ENCODE data around the gene MYL12A.

DNA sequence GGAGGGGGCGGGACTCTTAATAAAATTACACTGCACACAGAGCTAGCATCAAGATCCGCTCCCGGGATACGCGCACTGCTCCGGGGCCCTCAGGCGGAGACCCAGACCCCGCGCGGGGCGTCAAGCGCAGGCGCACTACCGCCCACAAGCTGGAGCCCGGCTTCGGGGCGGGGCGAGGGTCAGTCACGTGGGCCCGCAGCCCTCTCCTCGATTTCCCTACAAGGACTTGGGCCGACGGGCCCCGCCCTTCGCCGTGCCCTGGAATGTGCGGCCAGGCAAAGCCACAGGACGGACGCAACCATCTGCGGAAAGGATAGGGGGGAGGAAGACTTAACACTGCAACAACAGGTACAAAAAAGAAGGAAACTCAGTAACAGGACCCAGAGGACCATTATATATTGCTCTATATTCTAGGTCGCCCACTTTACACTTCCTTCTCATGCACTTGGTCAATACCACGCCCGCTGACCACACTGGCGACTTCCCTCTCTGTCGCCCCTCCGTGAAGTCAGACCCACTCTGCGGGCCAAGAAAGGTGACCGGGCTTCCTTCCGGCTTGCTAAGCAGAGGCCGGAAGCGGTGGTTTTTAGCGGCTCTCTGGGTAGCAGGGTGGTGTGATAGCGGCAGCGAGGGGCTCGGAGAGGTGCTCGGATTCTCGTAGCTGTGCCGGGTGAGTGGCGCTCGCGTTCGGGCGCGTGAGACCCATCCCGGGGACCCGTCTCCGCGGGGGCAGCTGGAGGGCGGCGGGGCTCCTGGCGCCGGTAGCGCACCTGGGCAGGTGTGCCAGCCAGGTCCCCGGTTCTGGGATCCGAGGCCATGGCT, at the start of gene MYL12A:
- TF ChIP-seq, protein P1, sequence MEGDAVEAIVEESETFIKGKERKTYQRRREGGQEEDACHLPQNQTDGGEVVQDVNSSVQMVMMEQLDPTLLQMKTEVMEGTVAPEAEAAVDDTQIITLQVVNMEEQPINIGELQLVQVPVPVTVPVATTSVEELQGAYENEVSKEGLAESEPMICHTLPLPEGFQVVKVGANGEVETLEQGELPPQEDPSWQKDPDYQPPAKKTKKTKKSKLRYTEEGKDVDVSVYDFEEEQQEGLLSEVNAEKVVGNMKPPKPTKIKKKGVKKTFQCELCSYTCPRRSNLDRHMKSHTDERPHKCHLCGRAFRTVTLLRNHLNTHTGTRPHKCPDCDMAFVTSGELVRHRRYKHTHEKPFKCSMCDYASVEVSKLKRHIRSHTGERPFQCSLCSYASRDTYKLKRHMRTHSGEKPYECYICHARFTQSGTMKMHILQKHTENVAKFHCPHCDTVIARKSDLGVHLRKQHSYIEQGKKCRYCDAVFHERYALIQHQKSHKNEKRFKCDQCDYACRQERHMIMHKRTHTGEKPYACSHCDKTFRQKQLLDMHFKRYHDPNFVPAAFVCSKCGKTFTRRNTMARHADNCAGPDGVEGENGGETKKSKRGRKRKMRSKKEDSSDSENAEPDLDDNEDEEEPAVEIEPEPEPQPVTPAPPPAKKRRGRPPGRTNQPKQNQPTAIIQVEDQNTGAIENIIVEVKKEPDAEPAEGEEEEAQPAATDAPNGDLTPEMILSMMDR (IDR thresholded peaks at IDR 0.05) = no peak
- TF ChIP-seq NR2C2 (CRISPR knock-in tag; IDR thresholded peaks at IDR 0.05) = no peak
- TF ChIP-seq, protein P2, sequence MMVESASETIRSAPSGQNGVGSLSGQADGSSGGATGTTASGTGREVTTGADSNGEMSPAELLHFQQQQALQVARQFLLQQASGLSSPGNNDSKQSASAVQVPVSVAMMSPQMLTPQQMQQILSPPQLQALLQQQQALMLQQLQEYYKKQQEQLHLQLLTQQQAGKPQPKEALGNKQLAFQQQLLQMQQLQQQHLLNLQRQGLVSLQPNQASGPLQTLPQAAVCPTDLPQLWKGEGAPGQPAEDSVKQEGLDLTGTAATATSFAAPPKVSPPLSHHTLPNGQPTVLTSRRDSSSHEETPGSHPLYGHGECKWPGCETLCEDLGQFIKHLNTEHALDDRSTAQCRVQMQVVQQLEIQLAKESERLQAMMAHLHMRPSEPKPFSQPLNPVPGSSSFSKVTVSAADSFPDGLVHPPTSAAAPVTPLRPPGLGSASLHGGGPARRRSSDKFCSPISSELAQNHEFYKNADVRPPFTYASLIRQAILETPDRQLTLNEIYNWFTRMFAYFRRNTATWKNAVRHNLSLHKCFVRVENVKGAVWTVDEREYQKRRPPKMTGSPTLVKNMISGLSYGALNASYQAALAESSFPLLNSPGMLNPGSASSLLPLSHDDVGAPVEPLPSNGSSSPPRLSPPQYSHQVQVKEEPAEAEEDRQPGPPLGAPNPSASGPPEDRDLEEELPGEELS (CRISPR knock-in tag; IDR thresholded peaks at IDR 0.05) = no peak
- TF ChIP-seq, protein P3, sequence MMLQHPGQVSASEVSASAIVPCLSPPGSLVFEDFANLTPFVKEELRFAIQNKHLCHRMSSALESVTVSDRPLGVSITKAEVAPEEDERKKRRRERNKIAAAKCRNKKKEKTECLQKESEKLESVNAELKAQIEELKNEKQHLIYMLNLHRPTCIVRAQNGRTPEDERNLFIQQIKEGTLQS (CRISPR knock-in tag; conservative IDR thresholded peaks at IDR 0.05) = no peak
- no peak for TF ChIP-seq ZNF263 (CRISPR knock-in tag; IDR thresholded peaks at IDR 0.05; ENCODE audit: low read depth)
- no peak; the same call in 1 of the 2 replicates for TF ChIP-seq GABPB1 (CRISPR knock-in tag; IDR thresholded peaks at IDR 0.05)
- TF ChIP-seq, protein P4, sequence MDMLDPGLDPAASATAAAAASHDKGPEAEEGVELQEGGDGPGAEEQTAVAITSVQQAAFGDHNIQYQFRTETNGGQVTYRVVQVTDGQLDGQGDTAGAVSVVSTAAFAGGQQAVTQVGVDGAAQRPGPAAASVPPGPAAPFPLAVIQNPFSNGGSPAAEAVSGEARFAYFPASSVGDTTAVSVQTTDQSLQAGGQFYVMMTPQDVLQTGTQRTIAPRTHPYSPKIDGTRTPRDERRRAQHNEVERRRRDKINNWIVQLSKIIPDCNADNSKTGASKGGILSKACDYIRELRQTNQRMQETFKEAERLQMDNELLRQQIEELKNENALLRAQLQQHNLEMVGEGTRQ (CRISPR knock-in tag; IDR thresholded peaks at IDR 0.05) = peak; percentile 98
- TF ChIP-seq RELA (CRISPR knock-in tag; IDR thresholded peaks at IDR 0.05; ENCODE audit: borderline replicate concordance) = no peak
